ENCODE results near the gene TNS1.

GRCh38 chr2:217893440-217893839 lies 109.4 kb downstream of the TNS1 start:
- TF ChIP-seq CTCF (conservative IDR thresholded peaks at IDR 0.05; ENCODE audit: low read depth, low read length) (no peak), EZH2 (IDR thresholded peaks at IDR 0.05; ENCODE audit: low read length, unreplicated experiment) (no peak), EZH2phosphoT487 (IDR thresholded peaks at IDR 0.05; ENCODE audit: borderline replicate concordance, low read length) (no peak)
